ENCODE measurements around the gene NEFH.

The NEFH gene

DNA sequence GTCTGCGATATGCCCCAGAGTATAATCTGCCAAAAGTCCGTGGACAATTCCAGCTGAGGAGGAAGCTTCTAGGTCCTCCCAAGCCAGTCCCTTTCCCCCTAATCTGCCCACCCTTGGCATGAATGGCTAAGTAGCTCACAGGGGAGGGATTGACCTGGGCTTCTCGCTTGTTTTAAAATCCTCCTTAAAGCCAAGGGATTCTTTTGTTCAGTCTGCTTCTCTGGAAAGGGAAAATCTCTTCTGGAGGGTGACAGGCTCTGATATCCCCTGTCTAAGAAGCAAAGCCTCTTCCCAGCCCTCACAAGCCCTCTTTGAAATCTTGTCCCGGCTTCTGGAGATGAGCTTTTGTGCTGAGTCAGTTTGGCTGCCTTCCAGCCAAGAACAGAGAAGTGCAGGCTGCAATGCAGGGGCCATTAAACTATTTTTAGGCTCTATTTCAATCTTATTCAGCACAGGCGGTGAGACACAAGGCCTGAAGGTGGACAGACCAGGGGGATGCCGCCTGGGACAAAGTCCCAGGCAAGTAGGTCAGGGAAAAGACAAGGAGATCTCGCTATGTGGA is 23.9 kb downstream of the NEFH start:
- no peak for DNase-seq

- DNase-seq: no peak
These were observed 29.3 kb downstream of the NEFH start for GRCh38 chr22:29509298-29509697.

DNA sequence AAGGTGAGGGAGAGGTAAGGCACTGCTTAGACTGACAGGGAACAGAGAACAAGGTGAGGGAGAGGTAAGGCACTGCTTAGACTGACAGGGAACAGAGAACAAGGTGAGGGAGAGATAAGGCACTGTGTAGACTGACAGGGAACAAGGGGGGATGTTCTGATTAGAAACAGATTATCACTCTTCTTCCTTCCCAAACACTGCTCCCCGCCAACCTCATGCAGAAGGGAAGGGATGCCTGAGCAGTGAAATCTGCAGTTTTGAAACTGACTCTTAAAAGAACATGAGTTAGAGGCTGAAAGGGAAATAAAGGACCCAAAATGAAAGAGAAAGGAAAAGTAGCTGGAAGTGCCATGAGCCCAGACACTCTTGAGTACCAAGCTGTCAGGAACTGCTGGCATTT is 29.8 kb downstream of the NEFH start:
- no peak for DNase-seq

DNA sequence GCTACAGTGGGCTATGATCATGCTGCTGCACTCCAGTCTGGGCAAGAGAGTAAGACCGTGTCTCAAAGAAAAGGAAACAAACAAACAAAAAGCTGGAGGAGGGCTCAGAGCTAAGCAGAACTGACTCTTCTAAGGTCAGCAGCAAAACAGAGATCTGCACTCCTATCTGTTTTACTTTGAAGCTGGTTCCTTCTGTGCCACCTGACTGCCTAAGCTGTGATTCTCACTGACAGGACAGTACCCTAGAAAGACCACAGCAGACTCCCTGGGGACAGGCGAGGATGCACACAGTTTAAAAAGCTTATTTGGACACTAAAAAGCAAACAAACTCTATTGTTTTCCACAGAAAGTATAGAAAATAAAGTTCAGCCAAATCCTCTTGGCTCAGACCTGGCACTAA is 30.5 kb downstream of the NEFH start:
- no peak for DNase-seq

GRCh38 chr22:29511126-29511862 is 31.3 kb downstream of the NEFH start:
- peak; percentile 30 for DNase-seq

DNA sequence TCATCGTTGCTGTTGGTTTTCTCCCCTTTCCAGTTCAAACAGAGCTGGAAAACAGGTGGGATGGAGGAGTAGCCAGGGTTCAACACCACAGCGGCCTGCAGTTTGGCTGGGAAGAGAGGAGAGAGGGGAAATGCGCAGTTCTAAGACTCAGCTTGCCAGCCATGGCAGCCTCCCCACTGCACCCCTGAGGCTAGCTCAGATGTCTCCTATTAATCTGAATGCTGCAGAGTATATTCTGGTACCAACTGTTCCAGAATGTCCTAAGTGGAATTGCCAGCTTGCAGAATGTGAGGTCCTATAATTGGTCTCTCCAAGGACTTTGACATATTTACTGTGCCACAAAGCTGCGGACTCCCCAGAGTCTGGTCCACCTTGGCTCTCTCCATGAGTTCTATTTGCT is 32.0 kb downstream of the NEFH start:
- DNase-seq: no peak

- no peak for DNase-seq
These were observed 37.3 kb downstream of the NEFH start for GRCh38 chr22:29517215-29517908.

- DNase-seq: no peak
These were observed 38.4 kb downstream of the NEFH start for GRCh38 chr22:29518427-29518826.

DNA sequence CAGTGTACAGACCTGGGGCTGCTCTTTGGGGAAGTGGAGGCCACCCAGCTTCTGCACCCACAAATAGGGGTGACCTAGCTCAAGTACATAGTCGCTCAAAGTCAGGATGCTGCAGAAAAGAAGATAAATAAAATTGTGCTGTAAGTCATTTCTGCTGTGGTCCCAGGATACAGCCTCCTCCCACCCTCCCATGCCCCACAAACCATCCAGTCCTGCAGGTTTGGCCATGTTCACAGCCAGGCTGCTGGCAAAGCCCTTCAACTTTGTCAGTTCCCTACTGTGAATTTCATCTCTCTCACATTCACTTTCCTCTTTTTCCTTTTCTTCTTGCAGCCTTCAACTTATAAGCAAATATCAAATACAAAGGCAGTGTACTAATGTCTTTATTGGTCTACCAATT is 40.0 kb downstream of the NEFH start:
- DNase-seq: no peak

- DNase-seq: no peak
These were observed 40.8 kb downstream of the NEFH start for GRCh38 chr22:29520851-29521250.

DNA sequence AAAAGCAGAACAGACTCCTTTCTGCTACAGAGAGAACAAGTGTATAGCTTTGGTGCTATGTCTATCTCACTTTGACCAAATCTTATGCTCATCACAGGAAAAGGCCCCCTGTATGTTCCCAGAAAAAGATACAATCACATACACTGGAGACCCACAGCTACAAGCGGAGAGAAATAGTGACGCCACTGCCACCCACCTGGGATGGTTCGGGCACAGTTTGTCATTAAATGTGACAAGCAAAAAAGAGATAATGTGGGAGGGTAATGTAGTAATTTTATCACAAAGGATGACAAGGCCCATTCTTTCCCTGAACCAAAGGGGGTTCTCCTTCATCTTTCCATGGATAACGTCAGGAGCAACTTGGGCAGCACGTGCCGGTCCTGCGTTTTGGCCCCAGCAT is 41.5 kb downstream of the NEFH start:
- no peak for DNase-seq

GRCh38 chr22:29523761-29524160 is 43.7 kb downstream of the NEFH start:
- no peak for DNase-seq

GRCh38 chr22:29524442-29525191 is 44.6 kb downstream of the NEFH start:
- peak; percentile 68 for DNase-seq

DNA sequence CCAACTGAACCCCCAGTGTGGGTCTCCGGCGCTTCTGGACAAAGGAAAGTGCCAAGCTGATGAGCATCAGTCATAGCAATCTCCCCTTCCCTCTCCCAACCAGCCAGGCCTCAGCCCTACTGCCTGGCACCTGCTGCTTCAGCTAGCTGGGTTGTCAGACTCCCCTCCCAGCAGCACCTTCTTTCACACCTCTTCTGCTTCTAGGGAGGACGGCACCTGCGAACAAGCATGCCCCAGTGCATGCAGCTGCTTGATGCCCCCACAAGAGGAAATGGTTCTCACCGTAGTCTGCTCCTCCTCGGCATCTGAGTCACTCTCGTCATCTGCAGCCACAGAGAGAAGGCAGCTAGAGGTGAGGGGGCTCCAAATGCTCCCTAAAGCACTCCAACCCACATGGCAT is 48.1 kb downstream of the NEFH start:
- no peak for DNase-seq

GRCh38 chr22:29530716-29531115 is 50.7 kb downstream of the NEFH start:
- no peak for DNase-seq

GRCh38 chr22:29531419-29531818 is 51.4 kb downstream of the NEFH start:
- DNase-seq: no peak

DNA sequence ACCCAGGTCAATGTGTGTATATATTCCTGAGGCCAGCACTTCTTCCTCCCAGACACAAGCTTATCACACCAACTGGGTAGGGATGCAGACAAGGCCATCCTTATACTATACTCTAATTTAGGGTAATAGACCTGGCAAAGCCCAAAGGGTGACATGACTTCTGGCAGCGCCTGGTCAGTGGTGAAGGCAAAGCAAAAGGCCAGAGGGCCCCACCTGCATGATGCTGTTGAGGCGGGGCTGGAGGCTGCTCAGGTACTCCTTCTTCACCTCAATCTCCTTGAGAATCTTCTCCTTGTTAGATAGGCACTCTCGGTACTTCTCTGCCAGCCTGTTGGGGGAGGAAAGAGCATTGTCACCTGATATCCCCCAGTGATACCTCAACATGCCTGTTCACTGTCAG is 56.4 kb downstream of the NEFH start:
- peak; percentile 54 for DNase-seq

DNA sequence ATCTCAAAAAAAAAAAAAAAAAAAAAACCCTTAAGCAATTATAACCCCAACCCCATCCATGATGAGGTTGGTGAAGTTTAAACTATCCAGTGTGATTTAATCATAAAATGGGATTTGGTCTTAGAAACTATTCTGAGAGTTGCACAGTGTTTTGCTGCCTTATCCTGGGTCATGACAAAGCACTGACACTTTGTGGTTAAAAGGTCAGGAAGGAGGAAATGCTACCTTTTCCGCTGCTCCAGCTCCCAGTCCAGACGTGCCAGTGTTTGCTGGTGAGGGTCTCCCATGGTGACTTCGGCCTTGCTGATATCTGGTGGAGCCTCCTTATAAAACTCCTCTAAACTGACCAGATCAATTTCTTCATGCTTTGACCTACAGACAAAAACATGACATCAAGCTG is 59.1 kb downstream of the NEFH start:
- DNase-seq: peak; percentile 12
